ENCODE results near the gene CAMK2N1. TPM values are rescaled to one million over a fixed set of nuclear protein-coding genes. Genes with fewer than 3 reads are reported as not detected.

CAMK2N1 gene
- total and polyA plus RNA-seq, 2 of the 13 experiments (the other 11 are each of a cell fraction or from before 2014, with no cell fraction given): 38.0 to 38.6 TPM

DNA sequence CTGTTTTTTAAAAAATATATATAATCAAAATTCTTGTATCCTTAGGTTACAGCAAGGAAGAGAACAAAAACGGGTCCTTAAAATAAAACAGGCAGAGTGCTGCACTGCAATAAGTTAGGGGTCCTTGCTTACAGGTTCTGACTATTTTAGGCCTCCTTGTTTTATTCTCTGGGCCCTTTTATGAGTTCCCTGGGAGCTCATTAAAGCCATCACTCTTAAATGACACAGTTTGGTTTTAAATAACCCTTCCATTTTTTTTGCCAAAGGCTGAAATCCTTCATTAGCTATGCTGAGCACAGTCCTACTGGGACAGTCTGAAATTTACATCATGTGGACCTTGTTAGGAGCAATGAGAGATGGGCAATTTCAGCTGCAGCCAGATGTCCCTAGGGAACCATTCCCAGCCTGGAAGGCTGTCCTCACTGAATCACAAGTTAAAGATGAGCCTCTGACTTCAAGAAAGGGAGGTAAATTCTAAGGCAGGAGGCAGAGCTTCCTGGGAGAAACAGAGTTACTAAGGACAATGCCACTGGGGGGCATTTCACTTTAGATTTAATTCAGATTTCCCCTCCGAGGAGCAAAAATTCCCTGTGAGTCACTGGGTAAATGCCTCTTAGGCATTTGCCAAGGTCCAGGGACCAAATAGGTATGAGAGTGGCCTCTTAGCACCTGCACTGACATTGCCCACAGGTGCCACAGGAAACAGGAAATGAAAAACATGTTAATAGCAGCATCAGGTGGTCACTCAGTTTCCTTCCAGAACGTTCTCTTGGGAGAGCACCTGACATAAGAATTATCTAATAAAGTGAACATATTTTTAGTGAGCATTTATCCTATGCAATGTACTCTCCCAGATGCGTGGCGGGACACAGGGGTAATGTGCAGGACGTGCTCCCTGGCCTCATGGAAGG, 25.8 kb upstream of the CAMK2N1 start (continued):
- TF ChIP-seq, protein P1, sequence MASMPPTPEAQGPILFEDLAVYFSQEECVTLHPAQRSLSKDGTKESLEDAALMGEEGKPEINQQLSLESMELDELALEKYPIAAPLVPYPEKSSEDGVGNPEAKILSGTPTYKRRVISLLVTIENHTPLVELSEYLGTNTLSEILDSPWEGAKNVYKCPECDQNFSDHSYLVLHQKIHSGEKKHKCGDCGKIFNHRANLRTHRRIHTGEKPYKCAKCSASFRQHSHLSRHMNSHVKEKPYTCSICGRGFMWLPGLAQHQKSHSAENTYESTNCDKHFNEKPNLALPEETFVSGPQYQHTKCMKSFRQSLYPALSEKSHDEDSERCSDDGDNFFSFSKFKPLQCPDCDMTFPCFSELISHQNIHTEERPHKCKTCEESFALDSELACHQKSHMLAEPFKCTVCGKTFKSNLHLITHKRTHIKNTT (CRISPR knock-in tag; IDR thresholded peaks at IDR 0.05): no peak
- TF ChIP-seq ADNP (CRISPR knock-in tag; IDR thresholded peaks at IDR 0.05) (no peak), RFXAP (CRISPR knock-in tag; IDR thresholded peaks at IDR 0.05; ENCODE audit: borderline replicate concordance) (no peak), REXO4 (CRISPR knock-in tag; IDR thresholded peaks at IDR 0.05; ENCODE audit: borderline replicate concordance) (no peak), HCFC1 (IDR thresholded peaks at IDR 0.05; ENCODE audit: low read depth, low read length) (no peak), MEIS1 (CRISPR knock-in tag; IDR thresholded peaks at IDR 0.05; ENCODE audit: borderline replicate concordance) (no peak)
- TF ChIP-seq, protein P2, sequence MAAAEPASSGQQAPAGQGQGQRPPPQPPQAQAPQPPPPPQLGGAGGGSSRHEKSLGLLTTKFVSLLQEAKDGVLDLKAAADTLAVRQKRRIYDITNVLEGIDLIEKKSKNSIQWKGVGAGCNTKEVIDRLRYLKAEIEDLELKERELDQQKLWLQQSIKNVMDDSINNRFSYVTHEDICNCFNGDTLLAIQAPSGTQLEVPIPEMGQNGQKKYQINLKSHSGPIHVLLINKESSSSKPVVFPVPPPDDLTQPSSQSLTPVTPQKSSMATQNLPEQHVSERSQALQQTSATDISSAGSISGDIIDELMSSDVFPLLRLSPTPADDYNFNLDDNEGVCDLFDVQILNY (CRISPR knock-in tag; conservative IDR thresholded peaks at IDR 0.05): no peak
- TF ChIP-seq, protein P3, sequence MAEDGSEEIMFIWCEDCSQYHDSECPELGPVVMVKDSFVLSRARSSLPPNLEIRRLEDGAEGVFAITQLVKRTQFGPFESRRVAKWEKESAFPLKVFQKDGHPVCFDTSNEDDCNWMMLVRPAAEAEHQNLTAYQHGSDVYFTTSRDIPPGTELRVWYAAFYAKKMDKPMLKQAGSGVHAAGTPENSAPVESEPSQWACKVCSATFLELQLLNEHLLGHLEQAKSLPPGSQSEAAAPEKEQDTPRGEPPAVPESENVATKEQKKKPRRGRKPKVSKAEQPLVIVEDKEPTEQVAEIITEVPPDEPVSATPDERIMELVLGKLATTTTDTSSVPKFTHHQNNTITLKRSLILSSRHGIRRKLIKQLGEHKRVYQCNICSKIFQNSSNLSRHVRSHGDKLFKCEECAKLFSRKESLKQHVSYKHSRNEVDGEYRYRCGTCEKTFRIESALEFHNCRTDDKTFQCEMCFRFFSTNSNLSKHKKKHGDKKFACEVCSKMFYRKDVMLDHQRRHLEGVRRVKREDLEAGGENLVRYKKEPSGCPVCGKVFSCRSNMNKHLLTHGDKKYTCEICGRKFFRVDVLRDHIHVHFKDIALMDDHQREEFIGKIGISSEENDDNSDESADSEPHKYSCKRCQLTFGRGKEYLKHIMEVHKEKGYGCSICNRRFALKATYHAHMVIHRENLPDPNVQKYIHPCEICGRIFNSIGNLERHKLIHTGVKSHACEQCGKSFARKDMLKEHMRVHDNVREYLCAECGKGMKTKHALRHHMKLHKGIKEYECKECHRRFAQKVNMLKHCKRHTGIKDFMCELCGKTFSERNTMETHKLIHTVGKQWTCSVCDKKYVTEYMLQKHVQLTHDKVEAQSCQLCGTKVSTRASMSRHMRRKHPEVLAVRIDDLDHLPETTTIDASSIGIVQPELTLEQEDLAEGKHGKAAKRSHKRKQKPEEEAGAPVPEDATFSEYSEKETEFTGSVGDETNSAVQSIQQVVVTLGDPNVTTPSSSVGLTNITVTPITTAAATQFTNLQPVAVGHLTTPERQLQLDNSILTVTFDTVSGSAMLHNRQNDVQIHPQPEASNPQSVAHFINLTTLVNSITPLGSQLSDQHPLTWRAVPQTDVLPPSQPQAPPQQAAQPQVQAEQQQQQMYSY (CRISPR knock-in tag; IDR thresholded peaks at IDR 0.05): no peak
- TF ChIP-seq, protein P4, sequence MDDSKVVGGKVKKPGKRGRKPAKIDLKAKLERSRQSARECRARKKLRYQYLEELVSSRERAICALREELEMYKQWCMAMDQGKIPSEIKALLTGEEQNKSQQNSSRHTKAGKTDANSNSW (CRISPR knock-in tag; IDR thresholded peaks at IDR 0.05; ENCODE audit: borderline replicate concordance): no peak
